DND-41 (cell line): ENCODE measurements around the gene CPLX1.
"Not testable (repeated sequence)": the region's sequence is repeated elsewhere in the genome, so short reads cannot be mapped to it uniquely, and the experiment has no call there.

Experiments
- ATAC-seq: fragments of 200-7000 bp; cut with Tn5 transposase; 3 replicates; pipeline ENCODE4 v1.9.1; 2021; ENCODE audit warnings: low read depth; ENCODE audit not compliant: insufficient read depth
- DNase-seq: peaks from one replicate; pipeline ENCODE4 v3.0.0-alpha.2; 2020
- H2AFZ ChIP-seq: 2 replicates; pipeline ENCODE4 v1.6.0; 2012; ENCODE audit warnings: low read depth, low read length
- H3K27ac ChIP-seq: 2 replicates; pipeline ENCODE4 v1.5.1; 2012; ENCODE audit warnings: low read length, inconsistent platforms
- H3K27me3 ChIP-seq: fragments of 200-600 bp; sonication (generic); 2 replicates; pipeline ENCODE4 v1.6.0; 2012; ENCODE audit warnings: low read length, mild to moderate bottlenecking, inconsistent platforms; ENCODE audit not compliant: insufficient read depth, poor library complexity
- H3K36me3 ChIP-seq: 2 replicates; pipeline ENCODE4 v1.5.1; 2012; ENCODE audit warnings: low read length, inconsistent platforms; ENCODE audit not compliant: insufficient read depth
- H3K4me1 ChIP-seq: 2 replicates; pipeline ENCODE4 v1.5.1; 2012; ENCODE audit warnings: mild to moderate bottlenecking, low read length; ENCODE audit not compliant: insufficient read depth
- H3K4me2 ChIP-seq: 2 replicates; pipeline ENCODE4 v1.6.0; 2012; ENCODE audit warnings: mild to moderate bottlenecking, moderate library complexity, low read length, inconsistent platforms; ENCODE audit not compliant: insufficient read depth
- H3K4me3 ChIP-seq, 2 experiments: fragments of 200-600 bp in 1 of 2; shearing (Covaris generic) in 1 of 2; 2 replicates each; pipeline ENCODE4 v1.5.1; 2012 to 2016; ENCODE audit warnings: inconsistent platforms in 2 of 2, low read length in 2 of 2, mild to moderate bottlenecking in 2 of 2, low read depth in 1 of 2, moderate library complexity in 1 of 2
- H3K79me2 ChIP-seq: 2 replicates; pipeline ENCODE4 v1.6.0; 2012; ENCODE audit warnings: low read length, inconsistent platforms; ENCODE audit not compliant: insufficient read depth
- H3K9ac ChIP-seq: 2 replicates; pipeline ENCODE4 v1.6.0; 2012; ENCODE audit warnings: low read depth, mild to moderate bottlenecking, inconsistent platforms, low read length, moderate library complexity
- H3K9me3 ChIP-seq: 2 replicates; pipeline ENCODE4 v1.5.1; 2012; ENCODE audit warnings: low read length, moderate library complexity, mild to moderate bottlenecking, inconsistent platforms; ENCODE audit not compliant: insufficient read depth, severe bottlenecking
- H4K20me1 ChIP-seq: 2 replicates; pipeline ENCODE4 v1.6.0; 2012; ENCODE audit warnings: low read length; ENCODE audit not compliant: insufficient read depth
- EZH2 ChIP-seq: IDR thresholded peaks from 3 replicates; pipeline ENCODE4 v1.6.1; 2012; ENCODE audit warnings: borderline replicate concordance, low read depth, mild to moderate bottlenecking, moderate library complexity, low read length, inconsistent platforms; ENCODE audit not compliant: severe bottlenecking
- TF ChIP-seq, protein P1 (sequence below): IDR thresholded peaks from 2 replicates; pipeline ENCODE4 v1.5.1; 2012; ENCODE audit warnings: borderline replicate concordance, low read length, moderate library complexity, mild to moderate bottlenecking; ENCODE audit not compliant: poor library complexity, severe bottlenecking; ENCODE audit errors: extremely low read depth

Gene CPLX1

DNA sequence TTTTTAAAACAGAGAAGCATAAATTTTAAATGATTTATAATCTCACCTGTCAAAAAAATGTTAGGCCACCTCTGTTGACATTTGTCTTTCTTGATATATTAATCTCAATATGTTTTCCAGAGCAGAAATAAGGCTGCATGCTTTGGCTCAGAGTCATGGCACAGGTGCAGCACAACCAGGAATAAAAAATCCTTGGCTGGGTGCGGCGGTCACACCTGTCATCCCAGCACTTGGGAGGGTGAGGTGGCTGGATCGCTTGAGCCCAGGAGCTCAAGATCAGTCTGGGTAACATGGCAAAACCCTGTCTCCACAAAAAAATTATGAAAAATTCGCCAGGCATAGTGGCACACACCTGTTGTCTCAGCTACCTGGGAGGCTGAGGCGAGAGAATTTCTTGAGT, 18.1 kb downstream of the CPLX1 start:
- Histone ChIP-seq H3K4me2 (no peak overlapping the region), H3K4me1 (no peaks in the 10 kb centered on the region), H3K27me3 (no peaks in the 10 kb centered on the region), H2AFZ (no peak overlapping the region), H3K9me3 (no peaks in the 10 kb centered on the region), H3K4me3 (no peak overlapping the region), H4K20me1 (no peaks in the 10 kb centered on the region), H3K9ac (no peak overlapping the region), H3K27ac (no peak overlapping the region), H3K79me2 (no peaks in the 10 kb centered on the region), H3K36me3 (no peaks in the 10 kb centered on the region)
- TF ChIP-seq, protein P1, sequence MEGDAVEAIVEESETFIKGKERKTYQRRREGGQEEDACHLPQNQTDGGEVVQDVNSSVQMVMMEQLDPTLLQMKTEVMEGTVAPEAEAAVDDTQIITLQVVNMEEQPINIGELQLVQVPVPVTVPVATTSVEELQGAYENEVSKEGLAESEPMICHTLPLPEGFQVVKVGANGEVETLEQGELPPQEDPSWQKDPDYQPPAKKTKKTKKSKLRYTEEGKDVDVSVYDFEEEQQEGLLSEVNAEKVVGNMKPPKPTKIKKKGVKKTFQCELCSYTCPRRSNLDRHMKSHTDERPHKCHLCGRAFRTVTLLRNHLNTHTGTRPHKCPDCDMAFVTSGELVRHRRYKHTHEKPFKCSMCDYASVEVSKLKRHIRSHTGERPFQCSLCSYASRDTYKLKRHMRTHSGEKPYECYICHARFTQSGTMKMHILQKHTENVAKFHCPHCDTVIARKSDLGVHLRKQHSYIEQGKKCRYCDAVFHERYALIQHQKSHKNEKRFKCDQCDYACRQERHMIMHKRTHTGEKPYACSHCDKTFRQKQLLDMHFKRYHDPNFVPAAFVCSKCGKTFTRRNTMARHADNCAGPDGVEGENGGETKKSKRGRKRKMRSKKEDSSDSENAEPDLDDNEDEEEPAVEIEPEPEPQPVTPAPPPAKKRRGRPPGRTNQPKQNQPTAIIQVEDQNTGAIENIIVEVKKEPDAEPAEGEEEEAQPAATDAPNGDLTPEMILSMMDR, result no peak
- no peak for TF ChIP-seq EZH2
- DNase-seq (no peak), ATAC-seq (no peak)

DNA sequence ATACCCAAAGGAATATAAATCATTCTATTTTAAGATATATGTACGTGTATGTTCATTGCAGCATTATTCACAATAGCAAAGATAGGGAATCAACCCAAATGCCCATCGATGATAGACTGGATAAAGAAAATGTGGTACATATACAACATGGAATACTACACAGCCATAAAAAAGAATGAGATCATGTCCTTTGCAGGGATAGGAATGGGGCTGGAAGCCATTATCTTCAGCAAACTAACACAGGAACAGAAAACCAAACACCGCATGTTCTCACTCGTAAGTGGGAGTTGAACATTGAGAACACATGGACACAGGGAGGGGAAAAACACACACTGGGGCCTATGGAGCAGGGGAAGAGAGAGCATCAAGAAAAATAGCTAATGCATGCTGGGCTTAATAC, 18.9 kb downstream of the CPLX1 start:
- not testable (repeated sequence) for H3K79me2 ChIP-seq, H3K27me3 ChIP-seq, DNase-seq, ATAC-seq, H3K4me3 ChIP-seq, H3K36me3 ChIP-seq, H2AFZ ChIP-seq, H3K4me2 ChIP-seq, H3K4me1 ChIP-seq, H3K9ac ChIP-seq, H4K20me1 ChIP-seq, H3K27ac ChIP-seq, H3K9me3 ChIP-seq

DNA sequence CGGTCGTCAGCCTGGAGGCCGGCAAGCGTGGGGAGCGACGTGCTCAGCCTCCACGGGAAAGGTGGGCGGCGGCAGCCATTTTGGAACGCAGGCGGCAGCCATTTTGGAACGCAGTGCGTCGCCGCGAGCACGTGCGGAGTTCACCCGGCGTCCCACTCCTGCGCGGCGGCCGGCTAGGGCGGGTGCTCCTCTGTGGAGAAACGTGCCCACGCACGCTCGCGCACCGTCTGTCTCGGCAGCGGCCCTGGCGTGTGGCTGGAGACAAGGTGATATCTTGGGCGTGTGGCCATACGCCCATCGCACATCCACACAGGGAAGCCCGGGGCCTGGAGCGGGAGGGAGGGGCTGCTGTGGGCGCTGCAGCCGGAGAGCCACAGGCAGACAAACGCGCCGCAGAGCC, 21.1 kb downstream of the CPLX1 start:
- H3K4me2 ChIP-seq, result no peak overlapping the region
- TF ChIP-seq, protein P1, result no peak
- TF ChIP-seq EZH2, result no peak
- no peak for ATAC-seq
- no peaks in the 10 kb centered on the region for H3K4me1 ChIP-seq
- no peak for DNase-seq
- no peak overlapping the region for H3K4me3 ChIP-seq
- H3K27me3 ChIP-seq, result no peaks in the 10 kb centered on the region
- H2AFZ ChIP-seq, result no peak overlapping the region
- H4K20me1 ChIP-seq, result no peaks in the 10 kb centered on the region
- H3K9me3 ChIP-seq, result no peaks in the 10 kb centered on the region
- H3K79me2 ChIP-seq, result no peaks in the 10 kb centered on the region
- H3K27ac ChIP-seq, result no peak overlapping the region
- no peaks in the 10 kb centered on the region for H3K36me3 ChIP-seq
- no peak overlapping the region for H3K9ac ChIP-seq

DNA sequence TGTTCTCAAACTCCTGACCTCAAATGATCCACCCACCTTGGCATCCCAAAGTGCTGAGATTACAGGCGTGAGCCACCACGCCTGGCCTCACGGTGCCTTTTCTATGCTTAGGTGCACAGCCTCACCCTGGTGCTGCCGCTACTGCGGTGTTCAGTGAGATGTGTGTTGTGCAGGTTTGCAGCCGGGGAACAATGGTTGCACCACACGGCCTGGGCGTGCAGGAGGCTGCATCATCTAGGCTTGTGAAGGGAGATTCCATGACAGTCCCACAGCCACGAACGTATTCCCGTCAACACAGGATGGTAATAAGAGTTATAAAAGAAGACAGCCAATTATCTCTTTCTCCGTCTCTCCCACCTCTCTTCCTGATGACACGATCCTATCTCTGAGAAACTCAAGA, 22.0 kb downstream of the CPLX1 start:
- Histone ChIP-seq H2AFZ (no peak overlapping the region), H3K4me3 (no peak overlapping the region), H3K9me3 (no peaks in the 10 kb centered on the region), H3K9ac (no peak overlapping the region), H3K27ac (no peak overlapping the region), H3K4me1 (no peaks in the 10 kb centered on the region), H3K36me3 (no peaks in the 10 kb centered on the region), H3K27me3 (no peaks in the 10 kb centered on the region), H4K20me1 (no peaks in the 10 kb centered on the region), H3K4me2 (no peak overlapping the region), H3K79me2 (no peaks in the 10 kb centered on the region)
- no peak for TF ChIP-seq EZH2
- TF ChIP-seq, protein P1, result no peak
- DNase-seq (no peak), ATAC-seq (no peak)
